ENCODE measurements around the gene FRMD4A.

Gene FRMD4A

DNA sequence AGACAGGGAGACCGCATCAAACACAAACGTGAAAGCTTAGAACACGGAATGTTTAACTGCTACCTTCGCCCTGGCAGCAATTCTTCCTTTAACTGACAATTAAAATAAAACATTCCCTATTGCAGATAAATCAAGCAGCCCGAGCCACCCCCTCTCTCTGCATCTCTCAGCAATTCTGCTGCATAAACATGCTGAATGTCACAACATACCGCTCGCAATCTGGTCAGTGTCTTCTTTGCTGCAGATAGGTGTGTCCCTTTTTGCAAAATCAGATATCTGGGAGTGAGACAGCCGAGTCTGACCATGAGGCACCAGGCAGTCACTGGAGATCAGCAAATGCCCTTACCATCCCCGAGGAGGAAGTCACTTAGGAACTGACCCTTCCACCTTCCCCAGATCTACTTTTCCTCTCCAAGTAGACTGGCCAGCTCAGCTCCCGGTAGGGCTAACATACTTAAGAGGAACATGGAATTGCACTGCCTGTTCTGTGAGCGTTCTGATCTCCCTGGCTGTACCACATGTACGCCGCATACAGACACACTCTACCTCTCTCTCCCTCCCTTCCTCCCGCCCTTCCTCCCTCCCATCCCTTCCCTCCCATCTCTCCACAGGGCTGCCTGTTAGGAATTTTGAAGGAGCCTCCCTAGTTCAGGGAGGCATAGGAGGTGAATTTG, at the start of gene FRMD4A:
FRMD4A (minus strand) TSS at position 537 of the 674 bp plus-strand sequence.
- peak; percentile 50 for DNase-seq

DNA sequence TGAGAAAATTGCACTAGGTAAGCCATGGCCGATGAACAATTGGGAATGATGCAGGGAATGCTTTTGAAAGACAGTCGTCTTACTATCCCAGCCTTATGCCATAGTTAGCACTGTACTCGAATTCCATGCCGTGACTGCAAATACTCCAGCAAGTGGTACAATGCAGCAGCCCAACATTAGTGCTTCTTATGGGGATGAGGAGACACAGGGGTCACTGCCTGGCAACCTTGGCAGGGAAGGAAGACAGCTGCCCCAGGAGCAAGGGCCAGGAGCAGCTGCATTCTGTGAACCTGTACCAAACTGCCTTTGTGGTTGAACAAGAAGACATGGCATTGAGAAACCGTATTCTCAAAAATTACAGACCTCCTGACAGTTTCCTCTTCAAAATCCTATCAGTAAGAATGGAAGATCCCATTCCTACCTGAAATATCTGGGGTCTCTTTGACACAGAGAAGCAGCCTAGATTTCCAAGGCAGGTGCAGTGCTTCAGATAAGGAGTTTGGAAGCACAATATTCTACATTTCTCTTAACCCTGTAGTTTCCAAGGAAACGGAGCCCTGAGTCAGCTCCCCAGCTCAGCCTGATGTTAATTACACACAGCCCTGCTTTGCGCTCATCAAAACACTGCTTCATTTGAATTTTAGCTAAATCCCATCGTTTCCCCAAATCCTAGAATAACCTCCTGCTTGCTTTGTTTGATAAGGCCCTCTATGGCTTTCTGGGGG, 49.0 kb upstream of the FRMD4A start:
- DNase-seq: no peak

DNA sequence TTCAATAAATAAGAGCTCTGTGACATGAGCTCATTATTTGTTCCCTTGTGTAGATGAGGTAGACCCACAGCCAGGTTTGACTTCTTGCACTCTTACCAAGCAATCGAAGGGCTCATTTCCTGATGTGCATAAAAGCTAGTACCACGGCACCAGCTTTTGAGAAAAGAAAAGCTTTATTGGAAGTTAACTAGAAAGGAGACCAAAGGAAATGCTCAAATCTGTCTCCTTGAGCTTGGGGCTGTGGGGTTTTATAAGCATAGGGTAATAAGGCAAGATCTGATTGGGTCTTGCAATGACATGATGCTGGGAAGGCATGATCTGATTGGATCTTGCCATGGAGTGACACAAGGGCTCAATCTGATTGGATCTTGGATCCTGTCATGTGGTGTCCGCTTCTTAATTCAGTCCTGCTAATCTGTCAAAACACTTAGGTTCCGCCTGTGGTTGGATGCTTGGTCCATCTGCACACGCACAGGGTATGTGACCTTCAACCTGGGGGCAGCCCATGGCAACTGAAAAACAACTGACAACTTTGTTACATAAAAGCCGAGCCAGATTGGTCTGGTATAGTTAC, 47.8 kb upstream of the FRMD4A start:
- no peak for DNase-seq

- DNase-seq: no peak
Observed at GRCh38 chr10:14377591-14378175, 47.0 kb upstream of the FRMD4A start.

GRCh38 chr10:14374745-14375445, 44.2 kb upstream of the FRMD4A start:
- DNase-seq: no peak

DNA sequence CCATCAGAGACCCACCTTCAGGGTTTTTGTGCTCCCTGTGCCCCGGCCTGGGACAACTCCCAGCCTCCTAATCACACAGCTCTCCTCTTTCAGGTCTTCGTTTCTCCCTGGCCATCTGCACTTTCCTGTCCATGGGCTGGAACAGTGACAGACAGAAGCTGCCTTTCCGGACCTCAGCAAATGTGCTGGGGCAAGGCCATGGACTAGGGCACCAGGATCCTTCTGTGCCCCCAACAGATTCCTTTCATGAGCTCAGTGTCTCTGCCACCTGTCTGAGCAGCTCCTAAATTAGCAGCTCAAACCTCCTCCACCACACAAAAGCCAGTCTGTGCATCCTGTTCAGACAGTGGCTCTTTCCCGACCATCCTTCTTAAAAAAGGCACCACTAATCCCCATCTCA, 41.9 kb upstream of the FRMD4A start:
- DNase-seq: no peak

- peak; percentile 26 for DNase-seq
Observed at GRCh38 chr10:14371581-14371980, 40.9 kb upstream of the FRMD4A start.

DNA sequence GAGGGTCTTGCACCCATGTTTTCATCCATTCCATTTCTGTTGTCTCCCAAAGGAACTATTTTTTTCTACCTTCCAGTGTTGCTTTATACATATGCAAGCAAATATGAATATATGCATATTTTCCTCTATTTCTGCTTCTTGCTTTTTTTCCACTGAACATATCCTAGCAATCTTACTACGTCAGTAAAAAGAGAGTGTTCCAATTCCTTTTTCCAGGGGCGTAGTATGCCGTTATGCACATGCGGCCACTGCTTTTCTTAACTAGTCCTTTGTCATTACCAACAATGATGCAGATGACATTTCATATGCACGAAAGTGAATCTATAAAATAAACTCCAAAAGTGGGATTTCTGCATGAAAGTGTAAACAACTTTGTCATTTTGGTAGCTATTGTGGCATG, 40.2 kb upstream of the FRMD4A start:
- no peak for DNase-seq

- DNase-seq: peak; percentile 38
Observed at GRCh38 chr10:14369906-14370305, 39.2 kb upstream of the FRMD4A start.

GRCh38 chr10:14366760-14367159, 36.0 kb upstream of the FRMD4A start:
- DNase-seq: no peak

- no peak for DNase-seq
Observed at GRCh38 chr10:14365266-14365665, 34.5 kb upstream of the FRMD4A start.

- DNase-seq: no peak
Observed at GRCh38 chr10:14362104-14362503, 31.4 kb upstream of the FRMD4A start.

GRCh38 chr10:14360961-14361360, 30.2 kb upstream of the FRMD4A start:
- DNase-seq: no peak

- DNase-seq: no peak
Observed at GRCh38 chr10:14360515-14360914, 29.8 kb upstream of the FRMD4A start.

GRCh38 chr10:14358886-14359573, 28.3 kb upstream of the FRMD4A start:
- peak; percentile 25 for DNase-seq

DNA sequence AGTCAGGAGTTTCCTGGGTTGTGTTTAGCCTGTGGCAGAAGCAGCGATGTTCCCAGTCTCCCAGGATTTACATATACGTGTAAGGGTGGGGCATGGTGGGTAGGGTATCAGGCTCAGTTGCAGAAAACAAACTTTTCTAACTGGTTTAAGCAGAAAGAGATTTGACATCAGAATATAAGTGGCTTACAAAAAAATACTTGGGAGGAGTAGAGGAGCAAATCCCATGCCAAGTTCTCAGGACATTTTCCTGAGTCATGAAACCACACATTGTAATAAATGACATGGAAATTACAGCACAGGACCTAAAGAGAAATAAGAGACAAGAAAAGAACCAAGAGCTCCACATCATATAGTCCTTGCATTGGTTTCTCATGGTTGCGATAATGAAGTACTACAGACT, 26.2 kb upstream of the FRMD4A start:
- DNase-seq: no peak

DNA sequence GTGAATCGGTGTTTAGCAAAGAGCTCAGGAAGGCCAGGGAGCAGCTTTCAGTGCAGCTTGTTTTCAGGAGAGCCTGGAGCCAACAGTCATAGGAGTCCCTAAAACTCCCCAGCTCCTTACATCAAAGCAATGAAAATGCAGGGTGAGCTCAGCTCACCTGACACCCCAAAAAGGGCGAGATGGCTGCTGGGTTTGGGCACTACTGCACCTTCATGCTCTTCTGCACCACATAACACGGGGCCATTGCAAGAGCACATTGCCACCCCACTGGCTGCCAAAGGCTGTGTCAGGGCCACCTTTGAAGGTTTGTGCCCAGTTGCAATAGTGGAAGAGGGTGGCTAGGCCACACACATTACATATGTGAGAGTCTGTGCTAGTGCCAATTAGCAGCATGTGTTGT, 25.0 kb upstream of the FRMD4A start:
- DNase-seq: no peak

DNA sequence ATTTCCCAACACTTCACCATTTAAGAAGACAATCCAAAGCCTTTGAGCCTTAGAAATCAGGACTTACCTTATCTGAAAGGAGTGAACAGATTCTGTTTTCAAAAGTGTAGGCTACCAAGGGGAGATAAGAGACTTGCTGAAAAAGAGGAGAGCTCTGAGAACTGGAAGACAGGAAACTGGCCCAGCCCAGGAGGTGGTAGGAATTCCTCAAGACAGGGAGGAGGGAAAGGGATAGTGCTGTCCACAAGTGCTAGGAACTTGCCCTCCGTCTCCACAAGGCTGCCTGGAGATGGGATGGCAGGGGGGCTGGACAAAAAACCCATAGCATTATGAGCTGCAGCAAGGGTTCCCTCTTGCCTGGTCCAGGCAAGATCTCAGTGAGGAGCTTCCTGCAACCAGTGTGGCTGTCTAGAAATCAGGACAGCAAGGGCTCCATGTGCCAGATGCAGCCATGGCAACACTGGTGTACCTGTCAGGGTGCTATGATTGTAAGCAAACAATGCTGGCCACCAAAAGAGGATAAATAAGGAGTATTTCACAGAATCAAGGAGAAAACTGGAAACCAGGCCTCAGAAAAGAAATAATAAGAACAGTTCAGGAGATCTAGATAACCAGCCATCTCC, 22.7 kb upstream of the FRMD4A start:
- no peak for DNase-seq

- DNase-seq: no peak
Observed at GRCh38 chr10:14350006-14350405, 19.3 kb upstream of the FRMD4A start.

DNA sequence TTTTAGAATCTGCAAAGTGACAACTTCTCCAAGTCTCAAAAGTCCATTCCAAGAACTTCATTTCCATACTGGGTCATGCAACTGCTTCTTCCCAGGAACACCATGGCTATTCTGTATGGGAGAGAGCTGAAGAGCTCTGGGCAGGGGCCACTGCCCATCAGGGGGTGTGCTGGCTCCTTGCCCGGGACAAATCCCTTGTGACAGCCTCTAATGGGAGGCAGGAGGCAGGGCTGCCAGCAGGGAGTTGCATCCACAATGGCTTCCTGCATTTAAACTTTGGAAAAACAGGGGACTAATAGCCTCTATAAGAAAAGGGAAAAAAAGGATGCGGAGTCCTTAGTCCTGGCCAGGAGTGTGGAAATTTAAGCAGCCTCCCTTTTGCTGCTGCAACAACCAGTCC, 18.4 kb upstream of the FRMD4A start:
- peak; percentile 9 for DNase-seq

DNA sequence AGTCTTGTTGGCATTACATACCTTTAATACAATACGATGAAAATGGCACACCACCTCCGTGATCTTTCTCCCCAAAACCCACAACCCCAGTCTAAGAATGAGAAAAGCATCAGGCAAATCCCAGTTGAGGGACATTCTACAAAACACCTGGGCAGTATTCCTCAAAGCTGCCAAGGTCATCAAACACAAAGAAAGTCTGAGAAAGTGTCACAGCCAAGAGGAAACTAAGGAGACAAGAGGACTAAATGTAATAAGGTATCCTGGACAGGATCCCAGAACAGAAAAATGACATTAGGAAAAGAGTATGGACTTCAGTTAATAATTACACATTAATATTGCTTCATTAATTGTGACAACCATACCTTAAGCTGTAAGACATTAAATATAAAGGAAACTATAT, 14.5 kb upstream of the FRMD4A start:
- no peak for DNase-seq
